Stimulated activated naive CD8-positive, alpha-beta T cell treated with anti-CD3 and anti-CD28 coated beads, Interleukin-15, Interleukin-2, amounts not matched to agents 100 U/mL and 50 U/mL, for 24 hours (primary cell): Measurements from ENCODE around the gene SWT1.

Experiments used
- ATAC-seq: fragments of 150-1000 bp; cut with Tn5 transposase; one replicate; pipeline ENCODE4 v1.10.0; 2021
- DNase-seq: peaks from one replicate; pipeline ENCODE4 v3.0.0; 2021

SWT1 gene

DNA sequence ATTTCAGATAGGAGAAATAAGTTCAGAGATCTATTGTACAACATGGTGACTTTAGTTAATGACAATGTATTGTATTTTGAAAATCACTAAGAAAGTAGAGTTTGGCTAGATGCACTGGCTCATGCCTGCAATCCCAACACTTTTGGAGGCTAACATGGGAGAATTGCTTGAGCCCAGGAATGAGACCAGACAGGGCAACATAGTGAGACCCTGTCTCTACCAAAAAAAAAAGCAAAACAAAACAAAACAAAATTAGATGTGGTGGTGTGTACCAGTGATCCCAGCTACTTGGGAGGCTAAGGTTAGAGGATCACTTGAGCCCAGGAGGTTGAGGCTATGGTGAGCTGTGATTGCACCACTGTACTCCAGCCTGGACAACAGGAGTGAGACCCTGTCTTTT is 132.9 kb downstream of the SWT1 start:
- ATAC-seq (no peak), DNase-seq (no peak)

DNA sequence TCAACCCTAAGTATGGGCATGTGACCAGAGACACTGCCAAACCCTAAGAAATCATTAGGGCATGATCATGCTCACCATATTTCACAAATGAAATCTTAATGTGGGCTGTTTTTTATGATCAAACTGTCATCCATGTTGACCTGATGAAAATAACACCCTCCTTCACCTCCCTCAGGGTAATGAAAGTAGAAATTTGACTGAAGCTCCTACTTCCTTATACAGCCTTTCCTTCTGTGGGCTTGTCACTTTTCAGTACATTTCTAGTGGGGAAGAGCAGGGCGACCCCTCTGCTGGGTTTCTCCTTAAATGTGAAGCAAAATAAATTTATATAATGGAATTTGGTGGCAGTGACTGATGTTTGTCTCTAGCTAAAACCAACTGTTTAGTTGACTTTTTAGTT is 134.2 kb downstream of the SWT1 start:
- ATAC-seq: no peak
- DNase-seq: no peak

DNA sequence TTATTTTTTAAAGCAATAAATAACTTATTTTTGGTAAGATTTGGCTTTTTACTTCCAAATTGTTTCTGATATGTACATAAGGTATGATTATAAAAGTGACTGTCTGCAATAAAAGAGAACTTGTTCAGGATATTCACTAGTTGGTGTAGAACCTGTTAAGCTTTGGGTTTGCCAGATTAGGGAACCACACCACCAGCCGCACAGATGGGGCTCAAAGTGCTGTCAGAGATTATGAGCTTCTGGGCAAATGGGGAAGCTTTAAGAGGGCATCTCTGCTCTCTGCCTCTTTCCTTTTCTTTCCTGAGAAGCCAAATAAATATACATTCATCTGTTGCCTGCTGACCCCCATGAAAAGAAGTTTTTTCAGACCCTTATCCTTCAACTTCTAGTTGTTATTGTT is 134.7 kb downstream of the SWT1 start:
- ATAC-seq: no peak
- no peak for DNase-seq

GRCh38 chr1:185292237-185292636 is 135.3 kb downstream of the SWT1 start:
- no peak for DNase-seq
- ATAC-seq: no peak

DNA sequence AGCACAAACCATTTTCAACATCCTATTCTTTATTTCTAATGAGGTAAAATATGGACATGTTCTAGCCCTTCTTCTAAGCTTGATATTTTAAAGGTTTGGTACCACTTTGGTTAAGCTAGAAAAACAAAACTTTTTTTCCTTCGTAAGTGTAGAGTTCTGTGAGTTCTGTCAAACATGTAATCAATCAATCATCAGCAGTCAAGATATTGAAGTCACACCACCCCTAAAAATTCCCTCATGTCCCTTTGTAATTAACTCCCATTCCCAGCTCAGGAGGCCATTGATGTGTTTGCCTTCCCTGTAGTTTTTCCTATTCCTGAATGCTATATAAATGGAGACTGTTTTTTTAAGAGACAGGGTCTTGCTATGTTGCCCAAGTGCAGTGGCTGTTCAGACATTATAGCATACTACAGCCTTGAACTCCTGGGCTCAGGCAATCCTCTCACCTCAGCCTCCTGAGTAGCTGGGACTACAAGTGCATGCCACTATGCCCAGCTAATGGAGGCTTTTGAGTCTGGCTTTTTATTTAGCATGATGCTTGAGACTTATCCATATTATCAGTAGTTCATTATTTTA is 137.1 kb downstream of the SWT1 start:
- no peak for ATAC-seq

DNA sequence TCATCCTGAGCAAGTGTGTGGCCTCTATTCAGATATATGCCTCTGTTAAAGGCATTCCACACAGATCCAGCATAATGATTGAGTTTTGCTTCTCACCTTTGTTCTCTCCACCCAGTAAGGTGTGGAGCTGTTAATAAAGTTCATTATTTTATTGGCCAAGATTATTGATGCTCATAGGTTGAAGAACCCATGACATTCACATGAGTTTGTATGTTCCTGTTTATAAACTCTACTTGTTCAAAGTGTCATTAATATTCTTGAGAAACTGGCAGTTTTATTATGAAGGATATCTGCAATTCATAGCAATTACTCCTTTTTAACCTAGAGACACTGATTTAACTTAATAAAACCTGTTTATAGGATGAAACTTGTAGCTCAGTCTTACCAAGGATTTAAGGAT is 138.1 kb downstream of the SWT1 start:
- no peak for ATAC-seq
- DNase-seq: no peak

More for the DNA sequence above, 137.1 kb downstream of the SWT1 start:
- no peak for DNase-seq

GRCh38 chr1:185297982-185298381 is 141.0 kb downstream of the SWT1 start:
- ATAC-seq (no peak), DNase-seq (no peak)

DNA sequence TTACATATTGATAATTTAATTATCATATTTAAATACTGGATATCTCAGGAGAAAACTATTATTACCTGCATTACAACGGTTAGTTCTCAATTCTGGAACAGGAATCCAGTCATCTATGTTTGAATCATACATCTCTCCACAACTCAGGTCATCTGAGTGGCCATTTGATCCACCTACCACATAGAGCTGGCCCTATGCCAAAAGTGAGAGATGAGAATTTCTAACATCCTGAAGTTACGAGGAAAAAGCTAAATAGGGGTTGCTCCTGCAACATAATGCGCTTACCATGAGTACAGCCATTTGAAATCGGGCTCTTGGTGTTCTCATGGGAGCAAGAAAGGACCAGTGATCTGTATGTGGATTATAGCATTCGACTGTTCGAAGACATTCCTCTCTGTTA is 143.2 kb downstream of the SWT1 start:
- DNase-seq (no peak), ATAC-seq (no peak)

- ATAC-seq (no peak), DNase-seq (no peak)
These were observed 148.5 kb downstream of the SWT1 start for GRCh38 chr1:185305419-185305818.

DNA sequence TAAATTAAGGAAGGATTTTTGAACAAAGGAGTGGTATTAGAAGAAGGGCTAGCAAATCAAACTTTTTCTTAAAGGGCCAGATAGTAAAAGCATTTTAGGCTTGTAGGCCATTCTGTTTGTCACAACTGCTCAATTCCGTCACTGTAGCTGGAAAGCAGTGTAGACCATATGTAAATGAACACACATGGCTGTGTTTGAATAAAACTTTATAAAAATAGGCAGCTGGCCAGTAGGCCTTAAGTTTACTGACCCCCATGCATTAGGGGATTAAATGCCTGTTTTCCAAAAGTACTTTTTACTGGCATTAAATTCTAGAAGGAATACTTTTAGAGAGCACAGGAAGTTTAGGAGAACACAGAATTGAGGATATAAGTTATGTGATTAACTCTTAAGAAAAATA is 151.2 kb downstream of the SWT1 start:
- ATAC-seq (no peak), DNase-seq (no peak)

- no peak for ATAC-seq
- DNase-seq: no peak
These were observed 152.6 kb downstream of the SWT1 start for GRCh38 chr1:185309566-185309965.

DNA sequence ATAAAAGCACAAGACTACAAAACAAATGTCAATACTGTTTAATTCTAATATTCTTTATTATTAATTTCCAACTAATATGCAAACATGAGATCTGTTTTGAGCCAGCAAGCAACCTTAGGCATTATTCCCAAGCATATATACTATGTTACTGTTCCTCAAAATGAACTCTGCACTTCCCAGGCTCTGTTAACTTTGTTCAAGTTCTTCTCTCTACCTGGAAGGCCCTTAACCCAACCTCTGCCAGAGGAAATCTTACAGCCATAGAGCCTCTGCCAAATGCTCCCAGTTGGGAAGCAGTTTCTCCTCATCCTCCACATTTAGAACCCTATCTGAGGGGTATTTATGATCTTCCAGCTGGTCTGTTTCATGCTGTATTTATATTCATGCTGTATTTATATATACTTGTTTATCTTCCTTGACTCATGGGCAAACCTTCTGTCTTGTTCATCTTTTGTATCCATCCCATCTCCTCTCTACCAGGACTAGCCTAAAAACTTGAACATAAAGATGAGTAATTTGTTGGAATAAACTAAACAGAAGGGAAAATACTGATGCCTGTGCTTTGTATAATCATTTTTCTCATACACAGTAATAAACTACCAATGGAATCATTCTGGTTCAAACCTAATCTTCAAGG is 154.7 kb downstream of the SWT1 start:
- ATAC-seq: no peak
- DNase-seq: no peak

- no peak for ATAC-seq
- DNase-seq: no peak
These were observed 155.6 kb downstream of the SWT1 start for GRCh38 chr1:185312361-185313138.

- no peak for ATAC-seq
- DNase-seq: no peak
These were observed 157.4 kb downstream of the SWT1 start for GRCh38 chr1:185314411-185314810.

DNA sequence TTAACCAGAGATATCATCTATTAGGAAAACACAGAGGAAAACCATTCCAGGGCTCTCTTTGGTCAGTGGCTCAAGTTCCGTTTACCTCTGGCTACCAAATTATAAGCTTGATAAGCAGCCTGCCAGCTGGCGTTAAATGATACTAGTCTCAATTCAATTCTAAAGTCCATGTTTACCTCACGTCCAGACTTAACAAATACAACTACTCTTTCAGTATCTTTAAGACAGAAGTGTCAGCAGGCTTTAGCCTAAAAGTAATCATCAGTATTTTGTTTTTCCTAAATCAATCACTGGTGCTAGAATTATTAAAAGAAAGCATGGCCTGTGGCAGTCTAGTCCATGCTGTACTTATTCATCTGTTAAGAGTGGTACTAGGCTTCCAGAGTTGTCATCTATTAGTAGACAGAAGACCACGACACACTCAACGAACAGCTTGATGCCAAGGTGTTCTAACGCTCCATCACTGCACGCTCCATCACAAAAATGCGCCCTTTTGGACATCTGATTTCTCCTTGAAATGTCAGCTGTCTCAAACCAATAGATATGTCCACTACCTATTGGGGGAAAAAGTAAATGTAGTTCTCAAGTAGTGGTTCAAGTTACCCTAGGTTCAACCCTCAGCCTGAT is 158.6 kb downstream of the SWT1 start:
- no peak for ATAC-seq
- DNase-seq: no peak

- peak; percentile 69 for ATAC-seq
- peak; percentile 95 for DNase-seq
These were observed 159.4 kb downstream of the SWT1 start for GRCh38 chr1:185316163-185317033.

- DNase-seq (peak; percentile 96), ATAC-seq (peak; percentile 85)
These were observed 160.3 kb downstream of the SWT1 start, which contains the start of gene IVNS1ABP for GRCh38 chr1:185317034-185317885. Gene IVNS1ABP, minus strand, starts transcription at chr1:185317243. Its CDS starts 7,750 bp downstream, at chr1:185309493.

DNA sequence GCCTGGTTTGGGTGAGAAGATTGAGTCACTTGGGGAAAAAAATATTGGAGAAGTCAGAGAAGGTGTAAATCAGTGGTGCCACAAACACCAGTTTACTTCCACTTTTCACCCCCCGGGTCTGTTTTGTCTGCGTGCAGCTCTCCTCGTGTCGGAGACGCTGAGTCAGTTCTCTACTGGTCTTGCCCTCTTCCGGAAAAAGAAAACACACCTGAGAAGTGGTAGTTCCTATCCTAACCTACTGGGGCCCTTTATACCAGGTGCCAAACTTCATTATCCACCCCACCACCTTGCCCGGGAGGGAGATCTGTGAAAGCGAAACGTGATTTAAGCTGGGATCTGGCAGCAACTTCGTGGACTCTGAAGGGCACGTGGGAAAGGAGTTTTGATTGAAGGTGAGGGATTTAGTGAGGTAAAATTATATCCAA is 160.9 kb downstream of the SWT1 start:
- ATAC-seq: peak; percentile 26
- peak; percentile 77 for DNase-seq

- DNase-seq: no peak
- ATAC-seq: no peak
These were observed 161.6 kb downstream of the SWT1 start for GRCh38 chr1:185318431-185319138.

DNA sequence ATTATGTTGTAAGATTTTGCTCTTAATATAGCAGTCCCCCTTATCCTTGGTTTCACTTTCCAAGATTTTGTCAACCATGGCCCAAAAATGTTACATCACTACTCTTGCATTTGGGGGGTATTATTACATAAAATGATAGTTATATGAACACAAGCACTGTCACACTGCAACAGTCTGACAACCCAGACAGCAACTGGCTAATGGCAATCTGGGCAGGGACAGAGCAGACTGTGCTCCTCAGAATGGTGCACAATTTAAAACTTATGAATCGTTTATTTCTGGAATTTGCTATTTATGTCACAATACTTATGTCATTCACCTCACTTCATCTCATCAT is 162.1 kb downstream of the SWT1 start:
- DNase-seq: no peak
- ATAC-seq: no peak
